ENCODE results near the gene APBA2.

DNA sequence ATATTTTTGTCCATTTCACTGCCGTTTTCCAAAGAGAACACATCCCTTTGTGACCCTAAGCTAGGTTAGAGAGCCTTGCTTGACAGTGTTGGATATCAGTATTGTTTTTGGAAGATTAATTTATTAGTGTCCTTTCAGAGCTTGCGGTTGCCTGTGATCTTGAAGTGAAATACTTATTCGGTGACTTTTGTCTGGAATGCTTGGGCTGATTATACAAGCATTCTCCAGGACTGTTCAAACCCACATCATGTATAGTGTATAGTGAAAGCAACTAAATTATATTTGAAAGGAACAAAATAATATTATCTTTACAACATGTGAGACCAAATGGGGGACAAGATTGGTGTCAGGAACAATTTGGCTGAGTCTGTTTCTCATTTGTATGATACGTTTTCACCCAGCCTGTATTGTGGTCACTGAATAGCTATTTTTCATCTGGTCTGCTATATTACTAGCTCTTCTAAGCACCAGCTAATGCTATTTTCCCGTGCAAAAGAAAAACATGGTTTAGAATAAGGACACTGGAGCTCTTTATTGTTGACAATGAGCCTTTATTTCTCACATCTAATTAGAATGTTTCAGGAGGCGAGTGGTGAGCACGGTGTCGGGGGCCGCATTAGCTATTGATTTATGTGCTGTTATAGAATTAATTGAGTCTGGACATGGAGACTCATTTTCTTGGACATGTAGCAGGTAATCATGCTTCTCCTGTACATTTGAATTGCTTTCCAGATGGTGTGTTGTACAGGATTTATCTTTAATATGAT is 158.1 kb downstream of the APBA2 start:
- TF ChIP-seq, protein P1, sequence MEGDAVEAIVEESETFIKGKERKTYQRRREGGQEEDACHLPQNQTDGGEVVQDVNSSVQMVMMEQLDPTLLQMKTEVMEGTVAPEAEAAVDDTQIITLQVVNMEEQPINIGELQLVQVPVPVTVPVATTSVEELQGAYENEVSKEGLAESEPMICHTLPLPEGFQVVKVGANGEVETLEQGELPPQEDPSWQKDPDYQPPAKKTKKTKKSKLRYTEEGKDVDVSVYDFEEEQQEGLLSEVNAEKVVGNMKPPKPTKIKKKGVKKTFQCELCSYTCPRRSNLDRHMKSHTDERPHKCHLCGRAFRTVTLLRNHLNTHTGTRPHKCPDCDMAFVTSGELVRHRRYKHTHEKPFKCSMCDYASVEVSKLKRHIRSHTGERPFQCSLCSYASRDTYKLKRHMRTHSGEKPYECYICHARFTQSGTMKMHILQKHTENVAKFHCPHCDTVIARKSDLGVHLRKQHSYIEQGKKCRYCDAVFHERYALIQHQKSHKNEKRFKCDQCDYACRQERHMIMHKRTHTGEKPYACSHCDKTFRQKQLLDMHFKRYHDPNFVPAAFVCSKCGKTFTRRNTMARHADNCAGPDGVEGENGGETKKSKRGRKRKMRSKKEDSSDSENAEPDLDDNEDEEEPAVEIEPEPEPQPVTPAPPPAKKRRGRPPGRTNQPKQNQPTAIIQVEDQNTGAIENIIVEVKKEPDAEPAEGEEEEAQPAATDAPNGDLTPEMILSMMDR (IDR thresholded peaks at IDR 0.05) = no peak
- TF ChIP-seq POLR2A (IDR thresholded peaks at IDR 0.05) = no peak
